Measurements from ENCODE around the gene FHIT.

Gene FHIT

GRCh38 chr3:60304112-60304511 is 947.1 kb downstream of the FHIT start:
- Histone ChIP-seq H3K27ac (no peak overlapping the region), H3K4me3 (no peak overlapping the region)

GRCh38 chr3:60303160-60303559 is 948.1 kb downstream of the FHIT start:
- Histone ChIP-seq H3K27ac (no peak overlapping the region), H3K4me3 (no peak overlapping the region)

- H3K4me3 ChIP-seq, result no peak overlapping the region
- H3K27ac ChIP-seq, result no peak overlapping the region
Observed at GRCh38 chr3:60301142-60301541, 950.1 kb downstream of the FHIT start.

GRCh38 chr3:60298141-60298540 is 953.1 kb downstream of the FHIT start:
- H3K4me3 ChIP-seq, result no peak overlapping the region
- H3K27ac ChIP-seq, result no peak overlapping the region

- Histone ChIP-seq H3K4me3 (no peak overlapping the region), H3K27ac (no peak overlapping the region)
Observed at GRCh38 chr3:60294181-60294580, 957.1 kb downstream of the FHIT start.

- H3K27ac ChIP-seq, result no peak overlapping the region
- no peak overlapping the region for H3K4me3 ChIP-seq
Observed at GRCh38 chr3:60291115-60291514, 960.1 kb downstream of the FHIT start.

- Histone ChIP-seq H3K4me3 (no peak overlapping the region), H3K27ac (no peak overlapping the region)
Observed at GRCh38 chr3:60290122-60290492, 961.1 kb downstream of the FHIT start.

- H3K27ac ChIP-seq, result no peak overlapping the region
- H3K4me3 ChIP-seq, result no peak overlapping the region
Observed at GRCh38 chr3:60289341-60290121, 961.7 kb downstream of the FHIT start.

- Histone ChIP-seq H3K27ac (no peak overlapping the region), H3K4me3 (no peak overlapping the region)
Observed at GRCh38 chr3:60282866-60283265, 968.4 kb downstream of the FHIT start.

GRCh38 chr3:60281970-60282369 is 969.3 kb downstream of the FHIT start:
- Histone ChIP-seq H3K4me3 (no peak overlapping the region), H3K27ac (no peak overlapping the region)

- H3K27ac ChIP-seq, result no peak overlapping the region
- H3K4me3 ChIP-seq, result no peak overlapping the region
Observed at GRCh38 chr3:60277361-60277800, 973.9 kb downstream of the FHIT start.

- Histone ChIP-seq H3K4me3 (no peak overlapping the region), H3K27ac (no peak overlapping the region)
Observed at GRCh38 chr3:60276615-60277014, 974.6 kb downstream of the FHIT start.

GRCh38 chr3:60274646-60275045 is 976.6 kb downstream of the FHIT start:
- H3K27ac ChIP-seq, result no peak overlapping the region
- no peak overlapping the region for H3K4me3 ChIP-seq

- no peak overlapping the region for H3K27ac ChIP-seq
- no peak overlapping the region for H3K4me3 ChIP-seq
Observed at GRCh38 chr3:60274098-60274497, 977.2 kb downstream of the FHIT start.

- H3K4me3 ChIP-seq, result no peak overlapping the region
Observed at GRCh38 chr3:60269829-60270266, 981.4 kb downstream of the FHIT start.

GRCh38 chr3:60269377-60269776 is 981.9 kb downstream of the FHIT start:
- Histone ChIP-seq H3K4me3 (no peak overlapping the region), H3K27ac (no peak overlapping the region)

More at GRCh38 chr3:60269829-60270266, 981.4 kb downstream of the FHIT start:
- H3K27ac ChIP-seq, result no peak overlapping the region

- Histone ChIP-seq H3K27ac (no peak overlapping the region), H3K4me3 (no peak overlapping the region)
Observed at GRCh38 chr3:60268123-60268522, 983.1 kb downstream of the FHIT start.

- Histone ChIP-seq H3K27ac (no peak overlapping the region), H3K4me3 (no peak overlapping the region)
Observed at GRCh38 chr3:60266444-60266843, 984.8 kb downstream of the FHIT start.

- Histone ChIP-seq H3K27ac (no peak overlapping the region), H3K4me3 (no peak overlapping the region)
Observed at GRCh38 chr3:60263191-60263590, 988.1 kb downstream of the FHIT start.

- Histone ChIP-seq H3K27ac (no peak overlapping the region), H3K4me3 (no peak overlapping the region)
Observed at GRCh38 chr3:60262546-60262945, 988.7 kb downstream of the FHIT start.

GRCh38 chr3:60260546-60260945 is 990.7 kb downstream of the FHIT start:
- Histone ChIP-seq H3K4me3 (no peak overlapping the region), H3K27ac (no peak overlapping the region)

- H3K4me3 ChIP-seq, result no peak overlapping the region
- no peak overlapping the region for H3K27ac ChIP-seq
Observed at GRCh38 chr3:60250810-60251209, 1000.4 kb downstream of the FHIT start.
